CD4-positive, alpha-beta memory T cell (primary cell): ENCODE measurements around the gene DOLPP1. TPM values are rescaled to one million over a fixed set of nuclear protein-coding genes. Genes with fewer than 3 reads are reported as not detected.

Source experiments
- CTCF ChIA-PET: fragments of 350-600 bp; sonication (Branson Sonifier 250); formaldehyde crosslinking; loops from one replicate; lab custom pipeline; 2021; ENCODE audit warnings: inconsistent platforms; ENCODE audit not compliant: partially characterized antibody; lab: Charles Lee
- POLR2A ChIA-PET: fragments of 350-600 bp; sonication (Branson Sonifier 250); formaldehyde crosslinking; loops from one replicate; lab custom pipeline; 2021; ENCODE audit not compliant: partially characterized antibody; lab: Charles Lee
- DNase-seq, 5 donors: peaks; one replicate each; pipeline versions ENCODE4 v3.0.0 to v3.0.0-alpha.2; 2020 to 2022; ENCODE audit warnings: mixed read lengths in 1 of 5
- H3K27ac ChIP-seq: one replicate; pipeline ENCODE4 v1.7.0; 2013; ENCODE audit warnings: low read depth, low read length
- H3K27me3 ChIP-seq: 2 replicates; pipeline ENCODE4 v1.7.0; 2013; ENCODE audit warnings: mild to moderate bottlenecking, low read length, moderate library complexity; ENCODE audit not compliant: insufficient read depth
- H3K36me3 ChIP-seq: 2 replicates; pipeline ENCODE4 v1.7.0; 2013; ENCODE audit warnings: mild to moderate bottlenecking, low read length, moderate library complexity; ENCODE audit not compliant: insufficient read depth
- H3K4me1 ChIP-seq: 2 replicates; pipeline ENCODE4 v1.7.0; 2013; ENCODE audit warnings: mild to moderate bottlenecking, low read length, moderate library complexity; ENCODE audit not compliant: insufficient read depth
- H3K4me3 ChIP-seq, 2 donors: one replicate each; pipeline ENCODE4 v1.7.0; 2013; ENCODE audit warnings: low read length in 2 of 2, mild to moderate bottlenecking in 1 of 2
- H3K9me3 ChIP-seq, 2 donors: one replicate each; pipeline ENCODE4 v1.7.0; 2013; ENCODE audit warnings: low read length in 2 of 2, control low read depth in 1 of 2; ENCODE audit not compliant: control insufficient read depth in 1 of 2
- H3K27ac Mint-ChIP-seq, 7 donors: one replicate each; pipeline ENCODE4 v1.8.0; 2020 to 2021; ENCODE audit warnings: mixed read lengths in 7 of 7, mild to moderate bottlenecking in 6 of 7, inconsistent platforms in 3 of 7, moderate library complexity in 3 of 7
- H3K27me3 Mint-ChIP-seq, 2 donors: one replicate each; pipeline ENCODE4 v1.8.0; 2020 to 2021; ENCODE audit warnings: mixed read lengths in 2 of 2
- H3K36me3 Mint-ChIP-seq, 2 donors: one replicate each; pipeline ENCODE4 v1.8.0; 2020 to 2021; ENCODE audit warnings: mixed read lengths in 2 of 2, inconsistent platforms in 1 of 2, mild to moderate bottlenecking in 1 of 2
- H3K4me1 Mint-ChIP-seq, 4 donors: one replicate each; pipeline ENCODE4 v1.8.0; 2020 to 2021; ENCODE audit warnings: mixed read lengths in 4 of 4, mild to moderate bottlenecking in 1 of 4
- H3K4me3 Mint-ChIP-seq, 8 donors: one replicate each; pipeline ENCODE4 v1.8.0; 2020 to 2021; ENCODE audit warnings: mixed read lengths in 8 of 8, mild to moderate bottlenecking in 7 of 8, moderate library complexity in 6 of 8, inconsistent platforms in 3 of 8
- H3K9me3 Mint-ChIP-seq, 8 donors: one replicate each; pipeline ENCODE4 v1.8.0; 2020 to 2021; ENCODE audit warnings: mixed read lengths in 8 of 8, mild to moderate bottlenecking in 5 of 8, inconsistent platforms in 3 of 8, moderate library complexity in 1 of 8
- intact Hi-C: fragments of 100-400 bp; cut with micrococcal nuclease; formaldehyde crosslinking; loops from one replicate; pipeline ENCODE4 v1.15.1; 2023
- polyA plus RNA-seq, 2 donors: library from polyadenylated mRNA; unstranded; fragments of 300-500 nt; fragmentation: Illumina TruSeq; gene quantifications; one replicate each; pipeline ENCODE4 v1.2.3, GENCODE V29; 2021
- total RNA-seq, 2 experiments: library from RNA; stranded (reverse); gene quantifications; one replicate each; pipeline ENCODE4 v1.2.3, GENCODE V29; 2021

Gene DOLPP1
- total and polyA plus RNA-seq, 4 experiments from 2014 or later, result 10.1 to 13.0 (median 12.1) TPM

- H3K36me3 Mint-ChIP-seq, result peaks cover 9 to 10% of the 10 kb centered on the region in 2 donors
- CTCF ChIA-PET, result interaction anchor here (1.6 kb wide), 1 partner anchor 38 kb away, joined by 3 read pairs; no protein-coding TSS in a partner anchor
- no peak overlapping the region for H3K4me3 Mint-ChIP-seq
- Histone ChIP-seq H3K4me3 (no peak overlapping the region), H3K27me3 (no peaks in the 10 kb centered on the region), H3K36me3 (peaks cover 9% of the 10 kb centered on the region), H3K27ac (no peak overlapping the region), H3K9me3 (no peaks in the 10 kb centered on the region), H3K4me1 (no peaks in the 10 kb centered on the region)
- peak in 1 of 5 donors; percentile 30 for DNase-seq
- intact Hi-C loops, result no loop called here
- no peaks in the 10 kb centered on the region for H3K9me3 Mint-ChIP-seq
- POLR2A ChIA-PET, result interaction anchor here (2.5 kb wide), 1 partner anchor 13 kb away, joined by 10 read pairs; the partner anchor contains the start of gene DOLPP1
- H3K27me3 Mint-ChIP-seq, result no peaks in the 10 kb centered on the region
- H3K27ac Mint-ChIP-seq, result peak overlapping the region in 2 of 7 donors; percentile 15 to 68
- no peaks in the 10 kb centered on the region for H3K4me1 Mint-ChIP-seq
Measured at GRCh38 chr9:129093602-129094386, 12.9 kb downstream of the DOLPP1 start.

- H3K36me3 Mint-ChIP-seq, result peaks cover 7 to 9% of the 10 kb centered on the region in 2 donors
- CTCF ChIA-PET, result interaction anchor here (1.6 kb wide), 1 partner anchor 37 kb away, joined by 3 read pairs; no protein-coding TSS in a partner anchor
- no peaks in the 10 kb centered on the region for H3K9me3 Mint-ChIP-seq
- no peak overlapping the region for H3K4me3 ChIP-seq
- H3K4me1 ChIP-seq, result no peaks in the 10 kb centered on the region
- no peak overlapping the region for H3K27ac ChIP-seq
- intact Hi-C loops, result no loop called here
- no peaks in the 10 kb centered on the region for H3K27me3 Mint-ChIP-seq
- no peak overlapping the region for H3K4me3 Mint-ChIP-seq
- H3K36me3 ChIP-seq, result peaks cover 6% of the 10 kb centered on the region
- peak in 1 of 5 donors; percentile 8 for DNase-seq
- no peaks in the 10 kb centered on the region for H3K9me3 ChIP-seq
- POLR2A ChIA-PET, result interaction anchor here (2.5 kb wide), 1 partner anchor 14 kb away, joined by 10 read pairs; the partner anchor contains the start of gene DOLPP1
- peak overlapping the region in 1 of 7 donors; percentile 79 for H3K27ac Mint-ChIP-seq
- H3K27me3 ChIP-seq, result no peaks in the 10 kb centered on the region
- no peaks in the 10 kb centered on the region for H3K4me1 Mint-ChIP-seq
Measured at GRCh38 chr9:129094387-129095169, 13.7 kb downstream of the DOLPP1 start.

- Mint-ChIP-seq H3K4me3 (no peak overlapping the region), H3K9me3 (no peaks in the 10 kb centered on the region), H3K27me3 (no peaks in the 10 kb centered on the region), H3K27ac (peak overlapping the region in 1 of 7 donors; percentile 79), H3K4me1 (no peaks in the 10 kb centered on the region), H3K36me3 (peaks cover under 1 to 3% of the 10 kb centered on the region in 2 donors)
- Histone ChIP-seq H3K4me3 (no peak overlapping the region), H3K9me3 (no peaks in the 10 kb centered on the region), H3K36me3 (no peaks in the 10 kb centered on the region), H3K27me3 (no peaks in the 10 kb centered on the region), H3K4me1 (no peaks in the 10 kb centered on the region), H3K27ac (no peak overlapping the region)
- CTCF ChIA-PET, result interaction anchor here (1.6 kb wide), 1 partner anchor 36 kb away, joined by 3 read pairs; no protein-coding TSS in a partner anchor
- no peak for DNase-seq
- POLR2A ChIA-PET, result interaction anchor here (2.5 kb wide), 1 partner anchor 14 kb away, joined by 10 read pairs; the partner anchor contains the start of gene DOLPP1
- intact Hi-C loops, result no loop called here
Measured at GRCh38 chr9:129095170-129095667, 14.3 kb downstream of the DOLPP1 start.

GRCh38 chr9:129095908-129096307 lies 15.0 kb downstream of the DOLPP1 start:
- Histone ChIP-seq H3K36me3 (no peaks in the 10 kb centered on the region), H3K4me1 (no peaks in the 10 kb centered on the region), H3K9me3 (no peaks in the 10 kb centered on the region), H3K4me3 (no peak overlapping the region), H3K27ac (no peak overlapping the region), H3K27me3 (no peaks in the 10 kb centered on the region)
- no peaks in the 10 kb centered on the region for H3K27me3 Mint-ChIP-seq
- ChIA-PET POLR2A (interaction anchor here (2.5 kb wide), 1 partner anchor 15 kb away, joined by 10 read pairs; the partner anchor contains the start of gene DOLPP1), CTCF (no interaction called here)
- H3K36me3 Mint-ChIP-seq, result peaks cover 0 to 2% of the 10 kb centered on the region in 2 donors
- no peak overlapping the region for H3K4me3 Mint-ChIP-seq
- no peaks in the 10 kb centered on the region for H3K9me3 Mint-ChIP-seq
- H3K4me1 Mint-ChIP-seq, result no peaks in the 10 kb centered on the region
- DNase-seq, result no peak
- intact Hi-C loops, result no loop called here
- no peak overlapping the region for H3K27ac Mint-ChIP-seq

- H3K9me3 ChIP-seq, result no peaks in the 10 kb centered on the region
- Mint-ChIP-seq H3K27me3 (no peaks in the 10 kb centered on the region), H3K9me3 (no peaks in the 10 kb centered on the region), H3K4me1 (no peaks in the 10 kb centered on the region), H3K4me3 (no peak overlapping the region), H3K36me3 (peaks cover 0 to 2% of the 10 kb centered on the region in 2 donors), H3K27ac (no peak overlapping the region)
- CTCF ChIA-PET, result interaction anchor here (1.0 to 1.1 kb wide), 2 partner anchors 15 to 34 kb away, joined by 3 read pairs; no protein-coding TSS in a partner anchor
- DNase-seq, result no peak
- H3K4me1 ChIP-seq, result no peaks in the 10 kb centered on the region
- POLR2A ChIA-PET, result interaction anchor here (0.6 kb wide), 2 partner anchors 17 to 1362 kb away, joined by 3 read pairs; partner anchors contain the start of gene DOLPP1
- H3K27me3 ChIP-seq, result no peaks in the 10 kb centered on the region
- intact Hi-C loops, result no loop called here
- H3K36me3 ChIP-seq, result no peaks in the 10 kb centered on the region
- H3K27ac ChIP-seq, result no peak overlapping the region
- no peak overlapping the region for H3K4me3 ChIP-seq
Measured at GRCh38 chr9:129097671-129098306, 16.9 kb downstream of the DOLPP1 start.

GRCh38 chr9:129098328-129098727 lies 17.4 kb downstream of the DOLPP1 start:
- no peaks in the 10 kb centered on the region for H3K36me3 ChIP-seq
- no peak for DNase-seq
- CTCF ChIA-PET, result interaction anchor here (1.0 kb wide), 1 partner anchor 33 kb away, joined by 3 read pairs; no protein-coding TSS in a partner anchor
- H3K27me3 ChIP-seq, result no peaks in the 10 kb centered on the region
- H3K4me1 ChIP-seq, result no peaks in the 10 kb centered on the region
- H3K9me3 ChIP-seq, result no peaks in the 10 kb centered on the region
- Mint-ChIP-seq H3K4me3 (no peak overlapping the region), H3K36me3 (peaks cover 0 to 1% of the 10 kb centered on the region in 2 donors), H3K4me1 (no peaks in the 10 kb centered on the region), H3K27me3 (no peaks in the 10 kb centered on the region), H3K27ac (no peak overlapping the region), H3K9me3 (no peaks in the 10 kb centered on the region)
- H3K4me3 ChIP-seq, result no peak overlapping the region
- no peak overlapping the region for H3K27ac ChIP-seq
- POLR2A ChIA-PET, result interaction anchor here (0.6 kb wide), 2 partner anchors 17 to 1363 kb away, joined by 3 read pairs; partner anchors contain the start of gene DOLPP1
- intact Hi-C loops, result no loop called here
